T-helper 1 cell treated with Interleukin-12 subunit alpha and Interleukin-12 subunit beta and Interleukin-4 antibody, amounts not matched to agents 30 ng/mL and 1 ng/mL, for 36 hours (primary cell): ENCODE data around the gene ZNF688. TPM values are rescaled to one million over a fixed set of nuclear protein-coding genes. Genes with fewer than 3 reads are reported as not detected.
"Not testable (repeated sequence)": the region's sequence is repeated elsewhere in the genome, so short reads cannot be mapped to it uniquely, and the experiment has no call there.

Experiments
- intact Hi-C: fragments of 100-400 bp; cut with micrococcal nuclease; formaldehyde crosslinking; loops from one replicate; pipeline ENCODE4 v1.15.1; 2024
- total RNA-seq: library from RNA; stranded (reverse); gene quantifications from 2 replicates; pipeline ENCODE4 v1.2.3, GENCODE V29; 2022

The ZNF688 gene
- 13.2 and 13.6 TPM in 2 replicates for total RNA-seq

DNA sequence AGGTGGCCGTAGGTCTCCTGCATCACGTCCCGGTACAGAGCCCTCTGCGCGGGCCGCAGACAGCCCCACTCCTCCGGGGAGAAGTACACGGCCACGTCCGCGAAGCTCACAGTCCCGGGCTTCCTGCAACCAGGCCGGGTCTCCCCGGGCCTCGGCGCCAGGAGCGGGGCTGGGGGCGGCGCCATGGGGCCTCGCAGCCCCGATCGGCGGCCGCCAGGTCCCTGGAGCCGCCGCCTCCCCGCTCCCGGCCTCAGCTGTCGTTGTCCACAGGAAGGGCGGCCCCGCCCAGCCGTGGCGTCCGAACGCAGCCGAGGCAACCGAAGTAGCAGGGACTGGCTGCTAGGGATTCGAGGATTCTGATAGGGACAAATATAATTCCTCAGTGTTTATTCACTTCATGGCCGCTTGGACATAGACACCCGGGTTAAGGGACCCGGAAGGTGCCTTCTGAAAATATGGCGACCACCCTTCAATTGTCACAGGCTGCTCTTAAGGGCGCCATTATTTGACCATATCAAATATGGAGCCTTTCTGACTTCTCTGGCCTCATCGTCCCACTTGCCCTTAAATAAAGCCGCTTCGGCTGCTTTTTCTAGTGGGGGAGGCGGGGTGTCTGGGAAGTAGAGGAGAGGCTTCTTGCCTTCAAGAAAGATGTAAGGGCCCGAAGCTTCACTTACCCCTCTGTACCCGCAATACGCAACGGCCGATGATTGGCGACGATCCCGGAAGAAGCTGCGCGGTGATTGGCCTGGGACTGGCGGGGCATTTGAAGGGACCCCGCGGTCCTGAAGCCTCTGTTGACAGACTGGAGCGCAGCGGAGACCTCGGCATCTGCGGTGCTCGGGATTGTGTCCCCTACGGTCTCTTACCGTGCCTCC is at the start of gene ZNF688:
Gene ZNF688, minus strand, starts transcription at position 270 of the 878 bp plus-strand sequence. Its CDS starts 85 bp downstream, at position 185.
- intact Hi-C loops = loop anchor here (1.0 to 2.0 kb wide), 11 partner anchors 13 to 576 kb away; partner anchors contain the start of genes FBRS, HIRIP3, PRR14 and TBC1D10B

DNA sequence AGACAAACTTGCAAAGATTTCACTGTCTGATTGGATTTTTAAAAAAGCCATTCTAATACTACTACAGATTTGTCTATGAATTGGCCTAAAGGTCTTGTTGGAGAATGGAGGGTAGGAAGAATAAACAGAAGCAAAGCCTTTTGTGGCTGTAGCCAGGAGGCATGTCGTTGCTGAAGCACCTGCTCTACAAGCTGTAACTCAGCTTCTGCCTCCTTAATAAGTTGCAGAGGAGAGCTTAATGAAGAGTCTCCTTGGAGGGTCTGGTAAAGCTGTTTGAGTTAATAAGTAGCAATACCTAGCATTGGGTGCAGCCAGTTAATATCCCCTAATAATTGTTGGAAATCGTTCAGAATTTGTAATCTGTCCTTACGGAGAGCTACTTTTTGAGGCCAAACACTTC is 48.7 kb upstream of the ZNF688 start:
- intact Hi-C loops = no loop called here

DNA sequence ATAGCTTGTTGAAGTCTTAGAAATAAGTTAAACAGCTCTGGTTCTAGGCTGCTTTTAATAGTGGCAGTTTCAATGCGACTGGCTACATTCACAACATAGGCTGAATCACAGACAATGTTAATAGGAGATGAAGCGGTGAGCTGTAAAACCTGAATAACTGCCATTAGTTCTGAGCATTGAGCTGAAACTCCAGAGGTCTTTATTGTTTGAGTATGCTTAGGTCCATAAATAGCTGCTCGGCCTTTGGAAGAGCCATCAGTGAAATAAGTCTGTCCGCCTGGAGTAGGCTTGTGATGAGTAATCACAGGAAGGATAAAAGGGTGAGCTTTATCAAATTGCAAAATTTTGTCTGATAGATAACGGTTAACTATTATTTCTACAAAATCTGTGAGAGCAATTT is 48.1 kb upstream of the ZNF688 start:
- intact Hi-C loops = no loop called here

DNA sequence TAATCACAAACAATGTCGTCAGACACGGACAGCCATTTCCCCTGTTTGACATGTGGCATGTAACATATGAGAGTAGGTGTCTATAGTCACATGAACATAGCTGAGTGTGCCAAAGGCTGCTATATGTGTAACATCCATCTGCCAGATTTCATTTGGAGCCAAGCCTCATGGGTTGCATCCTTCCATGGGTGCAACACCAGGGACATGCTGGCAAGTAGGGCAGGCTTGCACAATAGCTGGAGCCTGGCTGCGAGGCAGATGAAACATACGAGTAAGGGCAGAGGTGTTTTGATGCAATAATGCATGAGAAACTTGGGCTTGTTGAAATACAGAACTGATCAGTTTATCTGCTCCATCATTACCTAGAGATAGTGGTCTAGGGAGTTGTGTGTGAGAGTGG is 47.7 kb upstream of the ZNF688 start:
- intact Hi-C loops = no loop called here

DNA sequence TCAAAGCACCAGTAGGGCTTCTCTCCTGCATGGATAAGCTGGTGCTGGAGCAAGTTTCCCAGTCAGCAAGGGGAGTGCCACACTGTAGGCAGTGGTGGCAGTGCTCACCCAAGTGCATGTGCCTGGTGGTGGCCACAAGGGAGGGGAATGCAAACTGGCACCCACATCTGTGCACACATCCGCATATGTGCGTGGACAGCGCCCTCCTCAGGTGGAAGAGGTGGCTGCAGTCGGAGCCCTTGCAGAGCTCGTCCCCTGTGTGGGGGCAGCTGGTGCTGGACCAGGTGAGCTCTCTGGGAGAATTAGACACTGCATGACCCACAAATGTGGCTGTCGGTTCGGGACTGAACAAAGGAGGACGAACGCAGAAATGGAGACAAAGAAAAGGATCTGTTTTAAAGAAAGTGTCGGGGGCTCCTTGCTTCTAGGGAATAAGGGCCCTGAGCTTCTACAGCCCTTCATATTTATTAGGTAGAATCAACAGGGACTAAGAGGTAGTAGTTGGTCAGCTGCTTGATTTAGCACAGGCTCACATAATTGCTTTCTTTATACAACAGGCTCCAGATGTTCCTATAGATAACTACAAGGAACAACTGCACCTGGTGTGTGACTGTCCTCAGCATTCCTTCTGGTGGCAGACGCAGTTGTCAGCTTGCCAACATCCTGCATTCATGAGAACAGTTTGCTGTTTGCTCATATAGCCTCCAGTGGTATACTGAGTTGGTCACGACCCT is 44.0 kb upstream of the ZNF688 start:
- intact Hi-C loops = no loop called here

DNA sequence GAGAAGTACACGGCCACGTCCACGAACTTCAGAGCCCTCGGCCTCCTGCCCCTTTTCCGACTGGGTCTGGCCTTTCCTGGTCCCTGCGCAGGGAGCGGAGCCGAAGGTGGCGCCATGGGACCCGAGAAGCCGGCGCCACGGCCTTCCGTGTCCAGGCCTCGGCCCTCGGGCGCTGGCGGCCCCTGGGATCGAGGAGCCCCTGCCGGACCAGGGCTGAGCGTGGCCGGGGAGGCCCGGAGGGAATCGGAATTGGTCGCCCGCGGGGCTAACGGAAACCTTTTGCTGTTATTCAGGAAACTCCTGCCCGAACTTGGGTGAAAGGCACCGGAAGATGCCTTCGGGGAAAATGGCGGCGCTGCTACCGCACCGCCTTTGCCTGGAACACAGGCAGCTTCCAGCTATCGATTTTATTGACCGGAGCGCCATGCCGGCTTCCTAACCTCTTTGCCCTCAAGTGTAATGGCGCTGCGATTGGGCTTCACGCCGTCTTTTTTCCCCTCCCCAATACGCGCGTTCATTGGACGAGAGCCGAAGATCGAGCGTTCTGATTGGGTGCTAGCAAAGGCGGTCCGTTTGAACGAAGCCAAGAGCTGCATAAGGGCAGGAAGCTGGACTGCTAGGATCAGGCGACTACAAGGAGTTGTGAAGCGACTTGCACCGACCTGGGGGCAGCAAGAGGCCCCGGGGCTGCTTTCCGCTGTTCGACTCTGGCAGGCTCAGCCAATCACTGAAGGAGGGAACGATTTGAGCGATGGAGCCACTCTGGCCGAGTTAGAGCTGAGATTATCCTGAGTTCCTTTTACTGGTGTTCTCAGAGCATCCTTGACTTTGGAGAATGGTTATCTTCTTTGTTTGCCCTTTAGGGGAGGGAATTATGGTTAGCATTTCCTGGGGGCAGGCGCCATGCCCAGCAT is 38.7 kb upstream of the ZNF688 start, which contains the start of gene ZNF689:
Gene ZNF689, minus strand, starts transcription at position 464 of the 914 bp plus-strand sequence. Its CDS starts 348 bp downstream, at position 116.
- intact Hi-C loops = loop anchor here (1.0 to 5.0 kb wide), 6 partner anchors 25 to 178 kb away; partner anchors contain the start of genes DCTPP1, PRR14, ZNF764 and ZNF768

DNA sequence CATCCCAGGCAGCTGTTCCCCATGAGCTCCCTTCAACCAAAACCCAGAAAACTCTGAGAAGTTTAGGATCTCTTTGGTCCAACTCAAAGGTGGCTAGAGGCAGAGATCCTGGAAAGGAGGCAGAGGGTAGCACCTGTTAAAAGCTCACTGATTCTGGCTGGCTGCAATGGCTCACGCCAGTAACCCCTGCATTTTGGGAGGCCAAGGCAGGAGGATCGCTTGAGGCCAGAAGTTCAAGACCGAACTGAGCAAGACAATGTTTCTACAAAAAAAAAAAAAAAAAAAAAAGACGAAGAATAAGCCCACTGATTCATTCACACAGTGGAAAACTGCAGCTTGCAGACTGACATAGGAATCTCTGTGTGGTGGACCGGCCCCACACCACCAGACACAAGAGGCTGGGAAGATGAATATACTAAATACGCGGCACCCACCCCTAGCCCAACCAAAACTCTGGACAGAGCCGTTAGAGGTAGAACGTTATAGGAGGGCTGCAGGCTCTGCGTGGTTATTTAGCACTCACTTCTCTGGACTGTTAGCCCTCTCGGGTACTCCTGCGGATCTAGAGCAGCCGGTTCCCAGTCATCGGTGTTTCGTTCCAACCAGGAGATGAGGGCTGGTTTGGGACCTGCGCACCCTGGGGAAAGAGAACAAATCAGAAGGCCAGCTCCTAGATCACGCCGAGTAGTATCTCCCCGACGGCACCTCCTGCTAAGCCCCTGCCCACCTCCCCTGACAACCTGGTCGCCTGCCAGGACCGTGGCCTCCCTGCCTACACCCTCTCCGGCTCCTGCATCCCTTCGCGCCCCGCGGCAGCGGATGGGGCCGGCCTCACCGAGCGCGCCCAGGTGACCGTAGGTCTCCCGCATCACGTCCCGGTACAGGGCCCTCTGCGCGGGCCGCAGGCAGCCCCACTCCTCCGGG is 37.8 kb upstream of the ZNF688 start:
- intact Hi-C loops = loop anchor here (1.0 kb wide), 1 partner anchor 51 kb away; the partner anchor contains the start of gene ZNF764

DNA sequence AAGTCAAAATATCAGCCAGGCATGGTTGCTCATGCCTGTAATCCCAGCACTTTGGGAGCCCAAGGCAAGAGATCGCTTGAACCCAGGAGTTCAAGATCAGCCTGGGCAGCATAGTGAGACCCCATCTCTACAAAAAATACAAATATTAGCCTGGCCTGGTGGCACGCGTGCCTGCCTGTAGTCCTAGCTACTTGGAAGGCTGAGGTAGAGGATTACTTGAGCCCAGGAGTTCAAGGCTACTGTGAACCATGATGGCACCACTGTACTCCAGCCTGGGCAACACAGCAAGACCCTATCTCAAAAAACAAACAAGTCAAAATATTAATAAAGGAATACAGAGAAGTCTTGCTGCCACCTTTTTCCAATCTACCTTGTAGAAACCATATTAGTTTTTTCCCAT is 34.5 kb upstream of the ZNF688 start:
- intact Hi-C loops = no loop called here

DNA sequence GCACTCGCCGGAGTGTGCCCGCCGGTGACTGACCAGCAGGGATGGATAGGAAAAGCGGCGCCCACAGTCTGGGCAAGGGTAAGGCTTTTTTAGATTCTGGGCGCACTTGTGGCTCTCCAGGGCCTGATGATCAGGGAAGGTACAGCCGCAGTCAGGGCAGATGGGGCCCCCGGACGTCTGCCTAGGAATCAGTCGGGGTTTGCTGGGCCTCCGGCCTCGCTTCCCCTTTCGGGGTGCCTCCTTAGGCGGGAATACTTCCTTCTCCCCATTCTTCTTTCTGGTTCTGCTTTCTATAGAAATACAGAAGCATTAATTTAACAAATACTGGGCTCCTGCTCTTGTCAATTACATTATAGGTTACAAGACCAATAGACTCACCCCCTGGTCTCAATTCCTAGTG is 33.6 kb upstream of the ZNF688 start:
- intact Hi-C loops = no loop called here

DNA sequence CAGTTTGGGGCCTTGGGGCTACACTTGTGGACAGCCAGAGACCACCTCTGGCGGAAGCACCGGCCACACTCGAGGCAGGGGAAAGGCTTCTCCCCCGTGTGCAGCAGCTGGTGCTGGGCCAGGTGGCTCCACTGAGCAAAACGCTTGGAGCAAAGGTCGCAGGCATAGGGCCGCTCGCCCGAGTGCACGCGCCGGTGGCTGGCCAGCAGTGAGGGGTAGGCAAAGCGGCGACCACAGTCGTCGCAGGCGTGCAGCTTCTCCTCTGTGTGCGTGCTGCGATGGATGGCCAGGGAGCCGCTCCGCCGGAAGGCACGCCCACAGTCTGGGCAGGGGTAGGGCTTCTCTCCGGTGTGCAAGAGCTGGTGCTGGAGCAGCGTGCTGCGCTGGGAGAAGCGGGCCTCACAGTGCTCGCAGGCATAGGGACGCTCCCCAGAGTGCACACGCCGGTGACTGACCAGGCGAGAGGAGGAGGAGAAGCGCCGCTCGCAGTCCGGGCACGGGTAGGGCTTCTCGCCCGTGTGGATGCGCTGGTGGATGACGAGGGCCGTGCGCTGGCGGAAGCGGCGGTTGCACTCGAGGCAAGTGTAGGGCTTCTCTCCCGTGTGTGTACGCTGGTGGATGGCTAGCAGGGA is 32.9 kb upstream of the ZNF688 start:
- intact Hi-C loops = no loop called here

DNA sequence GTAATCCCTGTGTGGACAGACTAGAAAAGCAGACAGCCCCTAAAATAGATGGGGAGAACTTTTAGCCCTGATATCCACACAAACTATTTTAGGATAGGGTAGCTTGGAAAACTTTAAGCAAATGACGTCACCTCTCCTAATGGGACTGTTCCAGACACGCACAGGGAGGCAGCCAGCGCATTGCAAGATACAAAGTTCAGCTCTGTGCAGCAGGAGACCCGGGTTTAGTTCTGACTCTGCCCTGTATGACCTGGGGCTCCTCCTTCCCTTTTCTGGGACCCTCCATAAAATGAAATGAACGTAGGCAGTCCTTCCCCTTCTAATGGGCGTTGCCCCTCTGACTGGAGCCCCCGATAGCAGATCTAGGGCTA is 32.4 kb upstream of the ZNF688 start:
- intact Hi-C loops = no loop called here

DNA sequence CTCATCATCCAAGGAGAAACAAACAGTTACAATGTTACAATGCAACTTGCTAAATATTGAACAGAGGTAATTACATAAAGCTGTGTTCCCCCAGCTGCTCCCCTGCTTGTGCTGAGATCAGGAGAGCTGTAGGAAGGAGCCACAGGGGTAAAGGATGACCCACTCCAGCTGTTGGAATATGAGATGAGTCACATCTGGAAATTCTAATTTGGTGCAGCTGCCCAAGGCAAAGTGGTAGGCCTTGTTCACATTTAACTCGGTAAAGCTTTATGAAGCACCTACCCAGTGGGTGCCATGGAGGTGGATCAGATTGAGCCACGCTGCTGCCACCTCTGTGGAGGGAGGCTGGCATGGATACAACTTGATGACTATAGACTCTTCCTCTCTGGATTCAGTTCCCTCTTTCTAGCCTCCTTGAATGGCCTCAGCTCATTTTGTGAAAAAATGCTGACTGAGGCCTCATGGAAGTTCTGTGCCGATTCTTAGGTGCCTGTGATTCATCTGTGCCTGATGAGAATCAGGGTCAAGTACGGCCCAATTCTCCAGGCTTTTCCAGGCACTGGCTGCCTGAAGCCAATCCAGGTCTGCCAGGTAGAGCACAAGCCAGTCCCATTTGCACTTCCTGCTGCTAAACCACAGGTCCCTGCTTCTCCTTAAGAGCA is 31.2 kb upstream of the ZNF688 start:
- intact Hi-C loops = no loop called here

DNA sequence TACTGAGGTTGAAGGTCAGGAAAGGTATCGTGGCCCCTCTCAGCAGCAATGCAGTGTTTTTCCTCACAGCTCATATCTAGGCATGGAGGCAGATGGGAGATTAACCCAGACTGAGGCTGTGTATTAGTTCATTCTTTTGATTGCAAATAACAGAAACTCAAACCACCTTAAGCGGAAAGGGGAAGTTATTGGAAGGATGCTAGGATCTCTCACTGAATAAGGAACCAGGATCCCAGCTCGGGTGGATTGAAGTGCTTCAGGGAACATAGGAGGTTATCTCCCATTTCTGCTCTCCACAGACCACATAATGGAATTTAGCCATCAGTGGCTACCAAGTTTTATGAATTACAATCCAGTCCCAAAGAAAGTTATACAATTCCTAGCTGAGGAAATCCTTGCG is 30.5 kb upstream of the ZNF688 start:
- intact Hi-C loops = no loop called here

DNA sequence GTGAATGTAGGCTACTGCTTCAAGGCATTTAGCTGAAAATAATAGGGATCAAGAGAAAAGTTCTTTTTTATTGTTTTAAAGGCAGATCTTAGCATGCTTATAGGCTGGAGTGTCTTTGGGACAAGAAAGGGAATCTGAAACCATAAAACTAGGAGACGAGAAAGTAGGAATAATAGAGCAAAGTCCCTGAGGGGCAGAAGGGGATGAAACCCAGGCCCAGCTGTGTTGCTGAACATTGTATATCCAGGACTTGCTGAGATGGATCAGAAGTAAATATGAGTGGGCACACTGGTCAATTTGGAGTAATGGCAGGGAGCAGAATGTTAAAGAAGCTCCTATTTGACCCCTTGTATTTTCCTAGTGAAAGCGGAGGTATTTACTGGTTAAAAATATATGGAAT is 29.4 kb upstream of the ZNF688 start:
- intact Hi-C loops = no loop called here

DNA sequence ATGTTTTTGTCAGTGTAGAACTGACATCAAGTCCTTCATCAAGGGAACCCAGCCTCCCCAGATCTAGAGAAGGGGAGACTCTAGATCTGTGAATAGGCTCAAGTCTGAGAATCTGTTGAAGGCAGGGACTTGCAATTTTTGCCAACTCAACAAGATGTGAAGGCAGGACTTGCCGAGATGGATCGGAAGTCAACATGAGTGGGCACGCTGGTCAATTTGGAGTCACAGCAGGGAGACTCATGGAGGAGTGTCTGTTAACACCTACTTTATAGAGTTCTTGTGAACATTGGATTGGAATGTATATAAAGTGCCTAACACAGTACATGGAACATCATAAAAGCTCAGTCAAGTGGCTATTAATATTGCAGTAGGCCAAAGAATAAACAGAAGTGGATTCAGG is 28.7 kb upstream of the ZNF688 start:
- intact Hi-C loops = no loop called here

DNA sequence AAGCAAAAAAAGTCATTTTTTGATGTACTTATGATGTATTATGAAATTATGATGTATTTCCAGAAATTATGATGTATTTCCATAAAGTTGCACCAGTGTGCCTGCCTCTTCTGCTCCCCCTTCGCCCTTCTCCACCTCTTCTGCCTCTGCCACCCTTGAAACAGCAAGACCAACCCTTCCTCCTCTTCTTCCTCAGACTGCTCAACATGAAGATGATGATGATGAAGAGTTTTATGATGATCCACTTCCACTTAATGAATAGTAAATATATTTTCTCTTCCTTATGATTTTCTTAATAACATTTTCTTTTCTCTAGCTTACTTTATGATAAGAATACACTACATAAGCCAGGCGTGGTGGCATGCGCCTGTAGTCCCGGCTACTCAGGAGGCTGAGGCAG is 21.4 kb upstream of the ZNF688 start:
- intact Hi-C loops = no loop called here

DNA sequence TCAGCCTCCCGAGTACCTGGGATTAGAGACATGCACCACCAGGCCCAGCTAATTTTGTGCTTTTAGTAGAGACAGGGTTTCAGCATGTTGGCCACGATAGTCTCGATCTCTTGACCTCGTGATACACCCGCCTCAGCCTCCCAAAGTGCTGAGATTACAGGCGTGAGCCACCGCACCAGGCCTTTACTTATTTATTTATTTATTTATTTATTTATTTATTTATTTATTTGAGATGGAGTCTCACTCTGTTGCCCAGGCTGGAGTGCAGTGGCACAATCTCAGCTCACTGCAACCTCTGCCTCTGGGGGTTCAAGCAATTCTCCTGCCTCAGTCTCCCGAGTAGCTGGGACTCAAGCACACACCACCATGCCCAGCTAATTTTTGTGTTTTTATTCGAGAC is 19.4 kb upstream of the ZNF688 start:
- intact Hi-C loops = not testable (repeated sequence)

DNA sequence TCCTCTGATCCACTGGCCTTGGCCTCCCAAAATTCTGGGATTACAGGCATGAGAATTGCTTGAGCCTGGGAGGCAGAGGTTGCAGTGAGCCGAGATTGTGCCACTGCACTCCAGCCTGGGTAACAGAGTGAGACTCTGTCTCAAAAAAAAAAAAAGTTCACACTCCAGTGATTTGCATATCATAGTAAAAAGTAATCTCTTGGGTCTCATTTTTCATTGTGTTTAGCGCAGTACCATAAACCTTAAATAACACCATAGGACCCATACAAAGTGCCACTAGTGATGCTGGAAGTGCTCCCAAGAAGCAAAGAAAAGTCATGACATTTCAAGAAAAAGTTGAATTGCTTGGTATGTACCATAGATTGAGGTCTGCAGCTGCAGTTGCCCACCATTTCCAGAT is 18.1 kb upstream of the ZNF688 start:
- intact Hi-C loops = loop anchor here (5.0 kb wide), 1 partner anchor 108 kb away; the partner anchor contains the start of gene SRCAP

DNA sequence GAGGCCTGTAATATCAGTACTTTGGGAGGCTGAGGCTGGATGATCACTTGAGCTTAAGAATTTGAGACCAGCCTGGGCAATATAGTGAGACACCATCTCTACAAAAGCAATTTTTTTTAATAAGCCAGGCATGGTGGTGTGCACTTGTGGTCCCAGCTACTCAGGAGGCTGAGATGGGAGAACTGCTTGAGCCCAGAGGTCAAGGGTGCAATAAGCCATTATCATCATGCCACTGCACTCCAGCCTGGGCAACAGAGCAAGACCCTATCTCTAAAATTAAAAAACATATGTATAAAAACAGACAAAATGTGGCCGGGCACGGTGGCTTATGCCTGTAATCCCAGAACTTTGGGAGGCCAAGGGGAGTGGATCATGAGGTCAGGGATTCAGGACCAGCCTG is 17.1 kb upstream of the ZNF688 start:
- intact Hi-C loops = loop anchor here (5.0 kb wide), 1 partner anchor 109 kb away; the partner anchor contains the start of gene SRCAP
